GM19397 (cell line): ENCODE results near the gene EIF4G2.
A peak's percentile ranks its signal among the peaks of the same experiment; 100 is the strongest.
"Not testable (repeated sequence)": the region's sequence is repeated elsewhere in the genome, so short reads cannot be mapped to it uniquely, and the experiment has no call there.

Experiments used
- ATAC-seq: cut with Tn5 transposase; IDR thresholded peaks from one replicate; pipeline ENCODE4 v1.9.1; 2021; ENCODE audit warnings: mild to moderate bottlenecking, moderate library complexity; ENCODE audit not compliant: unreplicated experiment

Gene EIF4G2

DNA sequence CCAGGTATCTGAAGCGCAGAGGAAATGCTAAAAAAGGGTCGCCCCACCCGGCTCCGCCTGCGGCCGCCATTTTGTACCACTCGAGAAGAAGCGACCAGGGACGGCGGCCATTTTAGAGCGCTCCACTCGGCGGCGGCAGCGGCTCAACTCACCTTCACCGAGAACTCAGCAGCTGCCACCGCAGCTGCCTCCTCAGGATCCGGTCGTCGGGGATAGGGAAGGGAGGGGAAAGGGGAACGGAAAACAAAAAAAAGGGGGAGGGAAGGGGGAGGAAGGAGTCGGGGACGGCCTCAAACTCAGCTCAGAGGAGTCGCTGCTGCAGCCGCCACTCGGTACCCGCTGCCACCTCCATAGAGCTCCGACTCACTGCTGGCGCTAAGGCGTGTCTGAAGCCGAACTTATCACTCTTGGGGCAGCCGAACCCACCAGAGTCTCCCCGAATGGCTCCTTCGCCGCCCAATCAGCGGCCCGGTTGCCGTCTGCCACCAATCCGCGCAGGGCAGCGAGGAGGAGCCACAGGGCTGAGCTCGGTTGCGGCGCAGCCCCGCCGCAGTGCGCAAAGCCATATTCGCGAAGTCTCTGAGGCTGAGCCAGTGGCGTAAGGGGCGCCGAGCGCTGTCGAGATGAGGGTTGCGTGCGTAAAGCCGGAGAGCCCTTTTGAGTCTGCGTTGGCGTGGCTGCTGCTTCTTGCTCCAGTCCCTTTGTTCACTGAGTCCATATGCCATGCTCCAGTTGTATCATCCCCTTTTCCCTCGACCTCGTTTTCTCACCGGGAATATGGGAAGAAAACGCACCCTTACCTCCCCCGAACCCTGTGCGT lies at the start of gene EIF4G2:
TSS of gene EIF4G2 (minus strand) at position 374 of the 820 bp plus-strand sequence.
- peak; percentile 91 for ATAC-seq

DNA sequence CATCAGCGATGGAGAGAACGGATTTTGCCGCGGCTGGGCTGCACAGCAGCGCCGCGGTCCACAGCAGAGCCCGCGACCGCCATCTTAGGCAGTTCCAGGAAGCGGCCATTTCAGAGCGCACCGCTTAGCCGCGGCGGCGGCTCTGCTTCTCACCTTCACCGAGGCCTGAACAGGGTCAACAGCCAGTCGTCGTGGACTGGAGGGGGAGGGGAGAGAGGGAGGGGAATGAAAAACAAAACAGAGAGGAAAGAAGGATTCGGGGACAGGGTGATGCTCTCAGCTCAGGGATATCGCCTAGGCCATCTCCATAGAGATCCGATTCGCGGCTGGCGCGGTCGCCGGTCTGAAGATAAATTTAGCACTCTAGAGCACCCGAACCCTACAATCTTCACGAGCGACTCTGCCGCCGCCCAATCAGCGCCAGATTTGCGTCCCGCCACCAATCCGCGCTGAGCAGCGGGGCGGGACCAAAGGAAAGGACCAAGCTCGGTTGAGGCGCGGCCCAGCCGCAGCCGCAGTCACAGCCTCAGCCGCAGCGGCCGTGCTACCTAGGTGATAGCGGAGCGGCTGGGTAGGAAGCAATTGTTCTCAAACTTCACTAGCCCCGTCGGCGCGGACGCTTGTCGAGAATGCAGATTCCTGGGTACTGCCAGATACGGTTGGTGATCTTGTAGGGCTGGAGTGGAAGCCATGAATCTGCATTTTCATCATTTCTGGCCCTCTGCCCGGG lies 49.1 kb upstream of the EIF4G2 start, which contains the start of gene ZBED5:
TSS of gene ZBED5 (minus strand) at position 345 of the 730 bp plus-strand sequence. CDS start 3,108 bp downstream, outside the sequence.
- ATAC-seq, result peak; percentile 91

DNA sequence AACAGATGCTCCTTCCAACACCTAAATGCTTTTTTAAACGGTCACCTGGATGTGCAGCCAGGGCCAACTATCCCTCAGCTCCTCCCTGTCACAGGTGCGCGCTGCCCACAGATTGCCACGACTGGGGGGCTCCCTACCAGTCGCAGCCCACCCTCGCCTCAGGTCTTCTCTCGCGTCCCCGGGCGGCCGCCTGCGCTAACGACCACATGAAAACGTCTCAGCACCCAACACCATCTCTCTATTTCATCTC lies 48.7 kb upstream of the EIF4G2 start:
- ATAC-seq, result peak; percentile 19

DNA sequence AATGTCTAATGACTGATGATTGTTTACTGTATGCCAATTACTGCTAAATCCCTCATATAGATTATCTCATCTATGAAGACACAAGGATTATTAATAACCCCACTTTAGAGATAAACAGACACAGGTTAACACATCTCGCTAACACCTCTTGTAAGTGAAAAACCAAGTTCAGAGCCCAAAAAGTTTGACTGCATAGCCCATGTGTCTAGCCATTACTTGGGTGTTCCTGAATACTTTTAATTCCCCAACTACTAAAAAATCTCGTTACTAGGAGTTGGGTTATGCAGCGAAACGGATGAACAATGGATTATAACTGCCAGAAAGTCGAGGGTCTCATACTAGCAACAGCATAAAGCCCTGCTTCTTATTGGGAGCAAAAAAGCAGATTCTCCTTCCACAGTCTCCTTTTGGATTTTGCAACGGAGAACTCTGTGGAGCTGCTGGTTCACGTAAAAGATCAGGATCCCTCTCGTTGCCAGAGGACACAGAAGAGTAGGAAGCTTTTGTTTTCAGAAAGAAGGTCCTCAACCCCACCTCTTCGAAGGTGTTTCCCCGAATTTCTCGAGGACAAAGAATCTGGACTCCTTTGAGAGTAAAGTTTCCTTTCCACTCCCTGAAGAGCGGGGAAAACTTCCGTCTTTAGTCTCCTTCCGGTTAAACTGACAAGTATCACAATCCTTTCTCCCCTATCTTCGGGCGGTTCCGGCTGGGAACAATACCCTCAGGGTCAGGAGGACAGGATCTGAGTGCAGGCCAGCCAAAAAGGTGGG lies 48.1 kb upstream of the EIF4G2 start:
- no peak for ATAC-seq

DNA sequence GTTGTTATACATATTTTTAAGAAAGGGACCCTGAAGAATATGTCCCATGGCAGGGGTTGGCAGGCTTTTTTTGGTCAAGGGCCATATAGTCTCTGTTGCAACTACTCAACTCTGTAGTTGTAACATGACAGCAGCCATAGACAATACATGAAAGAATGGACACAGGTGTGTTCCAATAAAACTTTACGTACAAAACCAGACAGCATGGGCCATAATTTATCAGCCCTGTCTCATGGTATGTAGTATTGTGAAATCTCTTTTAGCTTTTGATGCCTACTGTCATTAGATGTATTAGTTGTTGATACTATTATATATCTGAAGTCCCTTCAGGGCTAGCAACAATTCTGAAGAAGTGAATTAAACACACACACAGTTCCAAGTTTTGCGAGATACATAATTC lies 46.6 kb upstream of the EIF4G2 start:
- ATAC-seq, result no peak

DNA sequence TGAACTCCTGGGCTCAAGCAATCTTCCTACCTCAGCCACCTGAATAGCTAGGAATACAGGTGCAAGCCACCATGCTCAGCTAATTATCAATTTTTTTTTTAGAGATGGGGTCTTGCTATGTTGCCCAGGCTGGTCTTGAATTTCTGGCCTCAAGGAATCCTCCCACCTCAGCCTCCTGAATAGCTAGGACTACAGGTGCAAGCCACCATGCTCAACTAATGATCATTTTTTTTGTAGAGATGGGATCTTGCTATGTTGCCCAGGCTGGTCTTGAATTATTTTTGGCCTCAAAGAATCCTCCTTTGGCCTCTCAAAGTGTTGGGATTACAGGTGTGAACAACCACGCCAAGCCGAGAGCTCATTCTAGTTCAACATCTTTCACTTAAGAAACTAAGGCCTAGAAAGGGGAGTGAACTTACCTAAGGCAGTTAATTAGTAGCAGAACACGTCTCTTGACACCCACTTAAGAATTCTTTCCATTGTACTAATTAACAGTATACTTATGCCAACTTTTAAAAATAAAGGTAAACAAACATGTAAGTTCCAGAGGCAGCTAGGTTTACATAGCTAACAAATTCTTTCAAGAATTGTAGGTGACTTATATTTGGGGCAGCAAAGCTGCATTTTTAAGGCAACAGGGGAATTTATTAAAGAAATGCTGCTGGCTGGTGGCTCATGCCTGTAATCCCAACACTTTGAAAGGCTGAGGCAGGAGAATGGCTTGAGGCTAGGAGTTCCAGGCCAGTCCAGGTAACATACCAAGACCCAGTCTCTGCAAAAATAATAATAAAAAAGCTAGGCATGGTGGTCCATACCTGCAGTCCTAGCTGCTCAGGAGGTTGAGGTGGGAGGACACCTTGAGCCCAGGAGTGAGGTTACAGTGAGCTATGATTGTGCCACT lies 39.5 kb upstream of the EIF4G2 start:
- no peak for ATAC-seq

DNA sequence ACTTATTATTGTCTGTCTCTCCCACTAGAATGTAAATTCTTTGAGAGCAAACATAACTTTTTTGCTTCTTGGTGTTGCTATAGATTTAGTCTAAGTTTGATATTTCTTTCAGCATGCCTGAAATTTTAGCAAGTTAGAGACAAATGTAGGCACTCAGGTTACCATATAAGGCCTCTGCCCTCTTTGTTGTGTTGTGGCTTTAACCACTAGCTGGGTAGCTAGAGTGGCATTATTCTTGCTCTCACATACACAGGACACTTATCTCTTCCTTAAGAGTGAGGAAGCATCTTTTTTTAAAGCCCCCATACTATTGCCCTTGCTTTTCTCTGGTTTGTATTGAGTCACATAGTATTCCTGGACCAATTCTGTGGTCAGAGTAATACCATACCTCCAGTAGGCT lies 37.9 kb upstream of the EIF4G2 start:
- ATAC-seq, result no peak

DNA sequence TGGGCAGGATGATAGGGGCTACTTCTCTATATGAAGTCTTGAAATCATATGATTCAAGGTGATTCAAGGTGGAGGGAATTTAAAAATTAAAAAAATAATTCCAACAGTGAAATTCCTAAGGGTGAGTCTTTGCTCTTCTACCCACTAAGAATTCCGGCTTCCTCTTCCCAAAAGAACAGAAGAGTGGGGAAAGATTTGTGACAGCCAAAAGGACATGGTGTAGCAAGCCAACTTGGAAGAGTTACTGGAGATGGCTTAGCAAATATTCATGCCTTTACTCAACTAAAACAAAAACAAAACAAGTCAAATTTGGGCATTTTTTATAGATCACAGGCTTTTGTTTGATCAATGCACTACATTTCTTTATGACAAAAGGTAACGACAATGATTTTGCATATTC lies 36.9 kb upstream of the EIF4G2 start:
- ATAC-seq, result no peak

DNA sequence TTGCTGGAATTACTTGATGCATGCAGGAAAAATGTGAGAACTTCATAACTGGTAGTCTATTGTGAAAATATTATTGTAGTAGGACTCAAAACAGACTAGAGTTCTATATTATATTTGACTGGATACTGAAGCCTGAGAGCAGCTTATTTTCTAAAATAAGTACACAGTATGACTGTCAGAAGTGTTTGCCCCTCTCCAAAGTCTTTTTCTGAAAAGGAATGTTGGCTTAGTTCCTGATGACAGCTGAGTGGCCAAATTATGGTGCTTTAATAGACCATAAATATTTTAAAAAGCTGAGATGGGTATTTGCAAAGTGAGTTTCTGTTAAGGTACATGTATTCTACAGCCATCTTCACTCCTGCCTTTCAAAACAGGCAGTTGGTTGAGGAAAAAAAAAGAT lies 36.1 kb upstream of the EIF4G2 start:
- ATAC-seq, result no peak

DNA sequence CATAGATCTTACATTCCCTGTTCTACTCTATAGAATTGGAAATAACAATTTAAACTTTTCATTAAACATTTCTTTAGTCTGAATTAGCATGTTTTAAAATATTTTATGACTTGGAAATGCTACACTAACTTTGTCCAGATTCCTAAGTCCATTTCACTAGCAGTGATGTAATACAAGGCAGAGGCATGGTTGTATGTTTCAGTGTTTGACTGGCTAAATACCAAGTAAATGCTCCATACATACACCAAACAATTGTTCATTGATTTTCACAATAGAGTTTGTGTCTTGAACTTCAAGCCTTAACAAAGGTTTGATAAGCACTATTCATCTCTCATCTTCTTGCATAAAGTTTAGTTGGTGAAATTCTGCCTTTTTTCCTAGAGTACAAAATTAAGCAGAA lies 35.6 kb upstream of the EIF4G2 start:
- ATAC-seq, result no peak

DNA sequence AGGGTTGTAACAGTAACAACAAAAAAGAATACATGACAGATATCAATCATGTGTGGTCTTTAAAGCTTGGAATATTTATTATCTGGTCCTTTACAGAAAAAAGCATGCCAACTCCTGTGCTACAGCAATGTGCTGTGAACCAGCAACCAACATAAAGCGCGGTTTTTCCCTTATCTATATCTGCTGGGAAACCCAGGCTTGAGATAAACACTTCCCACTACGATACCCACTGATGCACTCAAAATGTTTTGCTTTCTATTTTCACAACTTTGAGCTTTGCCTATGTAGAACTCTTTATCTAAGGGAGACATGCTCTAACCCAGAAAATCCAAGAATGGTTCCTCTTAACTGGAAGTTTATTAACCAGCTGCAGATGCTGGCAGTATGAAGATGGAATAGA lies 30.2 kb upstream of the EIF4G2 start:
- no peak for ATAC-seq

DNA sequence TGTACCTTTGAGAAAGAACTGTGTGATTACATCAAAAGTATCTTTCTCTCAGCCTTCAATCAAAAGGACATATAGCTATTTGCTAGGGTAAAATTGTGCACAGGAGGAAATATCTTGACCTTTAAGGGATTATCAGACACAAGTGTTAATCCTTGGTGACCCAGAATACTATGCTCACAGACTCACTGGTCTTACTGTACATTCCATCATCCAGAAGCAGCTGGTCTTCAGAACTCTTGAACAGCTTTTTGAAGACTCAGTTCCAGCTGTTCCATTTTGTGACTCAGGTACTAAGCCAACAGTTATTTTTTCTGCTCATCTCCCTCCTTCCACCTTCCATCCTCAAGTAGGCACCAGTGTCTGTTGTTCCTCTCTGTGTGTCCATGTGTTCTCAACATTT lies 29.4 kb upstream of the EIF4G2 start:
- ATAC-seq, result no peak

DNA sequence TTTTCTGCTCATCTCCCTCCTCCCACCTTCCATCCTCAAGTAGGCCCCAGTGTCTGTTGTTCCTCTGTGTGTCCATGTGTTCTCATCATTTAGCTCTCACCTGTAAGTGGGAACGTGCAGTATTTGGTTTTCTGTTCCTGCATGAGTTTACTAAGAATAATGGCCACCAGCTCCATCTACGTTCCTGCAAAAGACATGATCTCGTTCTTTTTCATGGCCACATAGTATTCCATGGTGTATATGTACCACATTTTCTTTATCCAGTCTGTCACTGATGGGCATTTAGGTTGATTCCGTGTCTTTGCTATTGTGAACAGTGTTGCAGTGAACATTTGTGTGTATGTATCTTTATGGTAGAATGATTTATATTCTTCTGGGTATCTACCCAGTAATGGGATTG lies 28.2 kb upstream of the EIF4G2 start:
- not testable (repeated sequence) for ATAC-seq

DNA sequence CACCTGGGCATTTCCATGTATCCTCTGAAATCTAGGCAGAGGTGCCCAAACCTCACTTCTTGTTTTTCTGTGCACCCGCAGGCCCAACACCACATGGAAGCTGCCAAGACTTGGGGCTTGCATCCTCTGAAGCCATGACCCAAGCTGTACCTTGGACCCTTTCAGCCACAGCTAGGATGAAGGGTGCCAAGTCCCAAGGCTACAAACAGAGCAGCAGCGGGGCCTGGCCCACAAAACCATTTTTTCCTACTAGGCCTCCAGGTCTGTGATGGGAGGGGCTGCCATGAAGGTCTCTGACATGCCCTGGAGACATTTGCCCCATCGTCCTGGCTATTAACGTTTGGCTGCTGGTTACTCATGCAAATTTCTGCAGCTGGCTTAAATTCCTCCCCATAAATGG lies 20.4 kb upstream of the EIF4G2 start:
- ATAC-seq, result no peak

DNA sequence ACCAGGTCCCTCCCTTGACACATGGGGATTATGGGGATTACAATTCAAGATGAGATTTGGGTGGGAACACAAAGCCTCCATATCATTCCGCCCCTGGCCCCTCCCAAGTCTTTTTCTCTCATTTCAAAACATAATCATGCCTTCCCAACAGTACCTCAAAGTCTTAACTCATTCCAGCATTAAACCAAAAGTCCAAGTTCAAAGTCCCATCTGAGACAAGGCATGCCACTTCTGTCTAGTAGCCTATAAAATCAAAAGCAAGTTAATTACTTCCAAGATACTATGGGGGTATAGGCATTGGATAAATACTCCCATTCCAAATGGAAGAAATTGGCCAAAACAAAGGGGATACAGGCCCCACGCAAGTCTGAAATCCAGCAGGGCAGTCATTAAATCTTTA lies 19.7 kb upstream of the EIF4G2 start:
- ATAC-seq, result no peak

DNA sequence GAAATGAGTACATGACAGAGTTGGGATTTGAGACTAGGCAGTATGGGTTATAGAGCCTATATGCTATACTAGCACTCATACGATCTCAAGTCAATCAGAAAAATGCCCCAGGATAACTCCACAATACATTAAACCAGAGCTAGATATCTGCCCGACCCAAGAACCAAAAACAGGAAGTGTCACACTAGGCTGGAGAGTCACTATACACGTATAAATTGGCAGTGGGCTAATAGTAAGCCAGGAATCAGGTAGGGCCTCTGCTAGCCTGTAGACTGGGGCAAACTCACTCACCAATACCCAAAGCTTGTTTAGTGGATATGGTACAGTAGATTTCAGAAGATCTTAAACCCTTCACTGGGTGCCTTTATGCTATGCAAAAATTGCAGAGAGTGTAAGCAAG lies 16.2 kb upstream of the EIF4G2 start:
- ATAC-seq, result peak; percentile 71

DNA sequence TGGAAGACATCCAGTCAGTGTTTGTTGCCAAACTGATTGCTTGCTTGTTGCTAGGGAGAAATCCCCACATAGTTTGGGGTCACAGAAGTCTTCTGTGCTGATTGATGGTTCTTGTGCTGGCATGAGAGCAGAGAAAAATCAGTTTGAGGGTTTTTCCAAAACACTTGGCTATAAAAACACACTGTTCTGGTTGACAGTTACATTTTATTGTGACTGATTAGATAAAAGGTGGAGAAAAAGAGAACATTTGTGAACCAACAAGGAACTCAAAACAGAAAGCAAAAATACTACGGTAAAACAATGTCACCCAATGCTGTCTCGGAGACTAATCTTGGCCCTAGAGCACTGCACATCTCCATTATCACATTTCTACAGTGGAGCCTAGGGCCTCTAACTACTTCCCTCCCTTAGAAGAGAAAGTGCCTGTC lies 14.4 kb upstream of the EIF4G2 start:
- ATAC-seq, result no peak

DNA sequence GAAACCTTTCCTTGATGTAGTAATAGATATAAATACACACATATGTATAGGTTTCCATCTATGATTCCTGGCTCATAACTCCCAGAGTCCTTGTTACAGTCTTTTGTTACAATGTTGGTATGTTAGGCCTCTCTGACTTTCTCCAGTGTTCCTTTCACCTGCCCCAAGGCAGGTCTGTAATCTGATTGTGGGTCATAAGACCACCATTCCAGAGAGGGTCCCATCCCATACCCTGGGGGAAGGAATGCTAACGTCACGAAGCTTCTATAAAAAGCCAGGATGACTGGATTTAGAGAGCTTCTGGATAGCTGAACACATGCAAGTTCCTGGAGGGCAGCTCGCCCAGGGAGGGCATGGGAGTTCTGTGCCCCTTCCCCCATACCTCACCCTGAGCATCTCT lies 13.8 kb upstream of the EIF4G2 start:
- not testable (repeated sequence) for ATAC-seq

DNA sequence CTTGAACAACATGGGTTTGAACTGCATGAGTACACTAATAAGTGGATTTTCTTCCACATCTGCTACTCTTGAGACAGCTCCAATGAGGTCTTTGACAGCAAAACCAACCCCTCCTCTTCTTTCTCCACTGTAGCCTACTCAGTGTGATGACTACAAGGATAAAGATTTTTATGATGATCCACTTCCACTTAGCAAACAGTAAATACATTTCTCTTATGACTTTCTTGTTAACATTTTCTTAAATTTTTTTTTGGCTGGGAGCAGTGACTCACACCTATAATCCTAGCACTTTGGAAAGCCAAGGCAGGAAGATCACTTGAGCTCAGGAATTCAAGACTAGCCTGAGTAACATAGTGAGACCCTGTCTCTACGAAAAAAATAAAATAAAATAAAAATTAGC lies 9.9 kb upstream of the EIF4G2 start:
- no peak for ATAC-seq

DNA sequence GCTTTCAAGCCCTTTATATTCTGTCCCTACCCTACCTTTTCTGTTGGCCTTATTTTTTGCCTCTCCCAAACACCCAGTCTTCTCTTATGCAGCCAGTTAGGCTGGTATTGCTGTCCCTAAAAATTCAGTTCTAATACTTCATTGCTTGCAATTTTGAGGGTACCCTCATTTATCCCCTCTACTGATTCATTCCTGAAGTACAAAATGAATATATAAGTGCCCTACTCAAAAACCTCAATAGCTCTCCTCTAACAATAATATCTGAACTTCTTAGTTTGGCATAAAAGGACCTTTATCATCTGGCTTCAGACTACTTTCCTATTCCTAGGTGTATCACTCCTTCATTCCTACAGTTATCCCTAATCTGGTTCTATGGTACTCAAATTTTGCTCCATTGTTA lies 5.2 kb upstream of the EIF4G2 start:
- no peak for ATAC-seq
